HFF-Myc (cell line): Measurements from ENCODE around the gene ADAMTS16.
A peak's percentile ranks its signal among the peaks of the same experiment; 100 is the strongest.

Source experiments
- DNase-seq: peaks from one replicate; pipeline ENCODE4 v3.0.0-alpha.2; 2011; ENCODE audit warnings: low read depth; ENCODE audit errors: extremely low read depth
- H3K4me3 ChIP-seq: replicated peaks from 2 replicates; pipeline ENCODE4 v1.5.1; 2011; ENCODE audit warnings: low read depth, mild to moderate bottlenecking, control low read depth, low read length
- TF ChIP-seq, protein P1 (sequence below): IDR thresholded peaks from 2 replicates; pipeline ENCODE4 v1.5.1; 2012; ENCODE audit warnings: mild to moderate bottlenecking, low read depth, low read length, control low read depth; ENCODE audit errors: missing control alignments

ADAMTS16 gene

DNA sequence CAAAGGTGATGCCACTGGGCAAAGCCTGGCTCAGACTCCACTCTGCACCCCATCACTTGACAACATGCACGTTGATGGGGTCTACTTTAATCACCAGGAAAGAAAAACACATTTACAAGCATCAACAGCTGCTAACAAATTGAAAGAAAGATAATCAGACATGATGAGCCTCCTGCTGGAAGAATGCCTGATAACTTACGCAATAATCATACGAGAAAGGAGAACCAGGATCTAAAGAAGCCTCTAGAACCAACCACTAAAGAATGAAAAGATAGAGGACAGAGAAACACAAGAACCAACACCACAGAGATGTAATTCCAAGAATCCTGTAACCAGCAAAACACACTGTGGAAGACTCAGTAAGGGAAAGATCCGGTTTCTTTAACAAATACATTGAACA is 162.1 kb downstream of the ADAMTS16 start:
- TF ChIP-seq, protein P1, sequence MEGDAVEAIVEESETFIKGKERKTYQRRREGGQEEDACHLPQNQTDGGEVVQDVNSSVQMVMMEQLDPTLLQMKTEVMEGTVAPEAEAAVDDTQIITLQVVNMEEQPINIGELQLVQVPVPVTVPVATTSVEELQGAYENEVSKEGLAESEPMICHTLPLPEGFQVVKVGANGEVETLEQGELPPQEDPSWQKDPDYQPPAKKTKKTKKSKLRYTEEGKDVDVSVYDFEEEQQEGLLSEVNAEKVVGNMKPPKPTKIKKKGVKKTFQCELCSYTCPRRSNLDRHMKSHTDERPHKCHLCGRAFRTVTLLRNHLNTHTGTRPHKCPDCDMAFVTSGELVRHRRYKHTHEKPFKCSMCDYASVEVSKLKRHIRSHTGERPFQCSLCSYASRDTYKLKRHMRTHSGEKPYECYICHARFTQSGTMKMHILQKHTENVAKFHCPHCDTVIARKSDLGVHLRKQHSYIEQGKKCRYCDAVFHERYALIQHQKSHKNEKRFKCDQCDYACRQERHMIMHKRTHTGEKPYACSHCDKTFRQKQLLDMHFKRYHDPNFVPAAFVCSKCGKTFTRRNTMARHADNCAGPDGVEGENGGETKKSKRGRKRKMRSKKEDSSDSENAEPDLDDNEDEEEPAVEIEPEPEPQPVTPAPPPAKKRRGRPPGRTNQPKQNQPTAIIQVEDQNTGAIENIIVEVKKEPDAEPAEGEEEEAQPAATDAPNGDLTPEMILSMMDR: no peak
- no peak overlapping the region for H3K4me3 ChIP-seq
- DNase-seq: no peak

DNA sequence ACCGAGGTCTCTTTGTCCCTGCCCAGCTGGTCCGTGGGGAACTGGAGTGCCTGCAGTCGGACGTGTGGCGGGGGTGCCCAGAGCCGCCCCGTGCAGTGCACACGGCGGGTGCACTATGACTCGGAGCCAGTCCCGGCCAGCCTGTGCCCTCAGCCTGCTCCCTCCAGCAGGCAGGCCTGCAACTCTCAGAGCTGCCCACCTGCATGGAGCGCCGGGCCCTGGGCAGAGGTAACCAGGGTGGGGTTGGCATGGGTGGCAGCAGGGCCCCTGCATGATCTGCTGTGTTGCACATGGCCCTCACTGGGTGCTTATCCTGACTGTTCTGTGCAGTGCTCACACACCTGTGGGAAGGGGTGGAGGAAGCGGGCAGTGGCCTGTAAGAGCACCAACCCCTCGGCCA is 163.1 kb downstream of the ADAMTS16 start:
- TF ChIP-seq, protein P1: no peak
- H3K4me3 ChIP-seq: no peak overlapping the region
- no peak for DNase-seq

DNA sequence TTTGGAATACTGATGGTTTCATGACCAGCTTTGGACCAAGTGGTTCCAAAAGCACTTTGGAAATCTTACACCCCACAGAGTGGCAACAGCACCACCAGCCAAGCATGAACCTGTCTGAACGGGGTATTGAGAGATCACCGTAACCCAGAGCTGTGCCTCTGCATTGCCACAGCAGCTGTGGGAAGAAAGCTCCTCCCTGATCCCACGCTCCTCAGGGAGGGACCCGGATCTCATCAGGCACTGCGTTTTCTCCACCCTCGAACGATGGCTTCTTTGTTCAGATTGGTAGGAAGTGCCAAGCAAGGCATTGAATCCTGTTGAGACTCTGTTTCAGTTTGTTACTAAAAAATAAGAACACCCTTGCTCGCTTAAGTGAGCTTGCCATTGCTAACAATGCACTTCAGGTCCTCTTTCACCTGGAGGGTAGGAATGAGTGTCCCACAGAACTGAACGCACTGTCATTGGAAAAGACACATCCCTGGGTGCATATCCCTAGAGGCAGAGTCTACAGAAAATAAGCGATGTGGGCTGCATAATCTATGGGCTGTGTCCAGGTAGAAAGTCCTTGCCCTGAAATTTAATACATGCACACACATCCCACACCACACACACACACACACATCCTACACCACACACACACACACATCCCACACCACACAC is 164.4 kb downstream of the ADAMTS16 start:
- no peak overlapping the region for H3K4me3 ChIP-seq
- TF ChIP-seq, protein P1: no peak
- DNase-seq: no peak

DNA sequence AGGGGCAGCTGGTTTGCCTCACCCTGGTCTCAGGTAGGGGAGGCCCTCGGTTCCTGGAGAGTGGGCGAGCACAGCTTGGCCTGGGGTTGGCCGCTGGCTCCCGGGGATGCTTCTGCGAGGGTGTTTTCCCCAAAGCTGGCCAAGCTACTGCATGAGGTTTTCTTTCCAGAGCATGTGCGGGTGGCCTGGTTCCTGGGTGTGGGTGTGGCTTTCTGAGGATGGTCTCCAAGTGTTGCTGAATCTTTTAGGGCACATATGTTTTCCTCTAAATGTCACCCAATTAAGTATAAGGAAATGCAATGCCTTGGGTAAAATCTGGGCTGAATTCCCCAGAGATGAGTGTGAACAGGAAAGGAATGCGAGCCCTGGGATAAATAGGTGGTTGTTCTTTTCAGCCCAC is 166.6 kb downstream of the ADAMTS16 start:
- TF ChIP-seq, protein P1: no peak
- peak; percentile 92 for DNase-seq
- H3K4me3 ChIP-seq: no peak overlapping the region

DNA sequence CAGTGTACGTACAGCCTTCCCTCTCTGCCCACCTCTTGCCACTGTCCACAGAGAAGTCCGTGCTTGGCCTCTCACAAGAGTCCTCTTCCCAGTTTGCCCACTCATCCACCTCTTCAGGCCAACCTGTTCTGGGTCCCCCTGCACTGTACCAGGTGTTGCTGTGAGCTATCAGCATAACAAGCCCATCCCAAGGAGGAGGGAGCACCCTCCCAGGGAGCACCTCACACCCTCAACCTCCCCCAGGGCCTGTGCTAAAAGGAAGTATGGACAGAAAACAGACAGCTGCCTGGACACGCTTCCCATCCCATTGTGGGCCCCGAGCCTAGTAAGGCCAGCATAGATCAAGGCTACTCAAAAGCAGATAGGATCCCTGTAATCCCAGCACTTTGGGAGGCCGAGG is 168.2 kb downstream of the ADAMTS16 start:
- H3K4me3 ChIP-seq: no peak overlapping the region
- no peak for DNase-seq
- TF ChIP-seq, protein P1: no peak

DNA sequence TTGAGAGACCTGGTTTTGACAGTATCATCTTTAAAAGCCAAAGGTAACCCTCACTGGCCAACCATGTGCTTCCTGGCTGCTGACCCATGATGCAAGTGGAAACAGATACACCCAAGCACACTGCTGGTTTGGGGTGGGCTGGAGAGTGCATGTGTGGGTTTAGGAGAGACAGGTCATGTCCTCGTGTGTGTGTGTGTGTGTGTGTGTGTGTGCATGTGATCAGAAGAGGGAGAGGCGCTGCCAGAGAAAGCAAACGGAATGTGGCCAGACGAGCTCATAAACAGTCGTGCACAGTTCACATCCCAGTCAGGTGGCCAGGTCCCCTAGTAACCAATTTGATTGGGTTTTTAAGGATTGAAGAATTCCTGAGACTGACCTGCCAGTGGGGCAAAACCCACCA is 169.5 kb downstream of the ADAMTS16 start:
- TF ChIP-seq, protein P1: no peak
- H3K4me3 ChIP-seq: no peak overlapping the region
- no peak for DNase-seq

DNA sequence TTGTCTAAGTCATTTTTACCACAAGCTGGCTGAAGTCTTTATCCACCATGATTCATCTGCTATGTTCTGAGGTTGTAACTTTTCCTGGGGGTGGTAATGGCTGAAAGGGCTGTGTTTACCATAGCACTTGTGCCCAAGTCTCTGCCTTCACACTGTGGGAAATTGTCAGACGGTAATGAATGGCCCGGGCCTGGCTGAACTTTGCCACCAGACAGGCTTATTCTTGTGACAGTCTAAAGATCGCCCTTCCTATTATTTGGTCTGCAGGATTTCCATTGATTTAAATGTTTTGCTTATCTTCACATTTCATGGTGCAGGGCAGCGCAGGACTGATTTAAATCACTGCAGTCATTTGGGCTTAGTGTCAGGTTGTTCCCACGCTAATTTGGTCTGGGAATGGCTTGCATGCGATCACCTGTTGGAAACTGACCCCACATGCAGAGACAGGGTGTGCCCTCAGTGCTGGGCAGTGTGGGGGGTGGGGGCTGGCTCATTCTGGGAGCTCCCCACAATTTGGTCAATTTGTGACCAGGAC is 173.0 kb downstream of the ADAMTS16 start:
- DNase-seq: no peak
- TF ChIP-seq, protein P1: no peak
- H3K4me3 ChIP-seq: no peak overlapping the region
